CD14-positive monocyte (primary cell): ENCODE measurements around the gene SMAD3. TPM values are rescaled to one million over a fixed set of nuclear protein-coding genes. Genes with fewer than 3 reads are reported as not detected.

Source experiments
- DNase-seq, 3 donors: peaks; one replicate each; pipeline ENCODE4 v3.0.0-alpha.2; 2011 to 2022
- H2AFZ ChIP-seq: 2 replicates; pipeline ENCODE4 v1.6.0; 2012; ENCODE audit warnings: mild to moderate bottlenecking, low read depth, low read length, inconsistent platforms; ENCODE audit not compliant: insufficient read depth, poor library complexity, severe bottlenecking
- H3K27ac ChIP-seq, 2 donors: 1 replicate in 1 of 2; 2 replicates in 1 of 2; pipeline ENCODE4 v1.5.1; 2012 to 2013; ENCODE audit warnings: low read length in 2 of 2, control low read depth in 1 of 2, inconsistent platforms in 1 of 2, low read depth in 1 of 2, mild to moderate bottlenecking in 1 of 2
- H3K27me3 ChIP-seq, 2 donors: one replicate each; pipeline versions ENCODE4 v1.6.0 to v1.6.1; 2011 to 2013; ENCODE audit warnings: low read length in 2 of 2; ENCODE audit not compliant: control insufficient read depth in 2 of 2, insufficient read depth in 2 of 2
- H3K36me3 ChIP-seq, 2 donors: replicated peaks in 1 of 2; 1 replicate in 1 of 2; 2 replicates in 1 of 2; pipeline versions ENCODE4 v1.5.1 to v1.6.1; 2012 to 2013; ENCODE audit warnings: low read length in 2 of 2, control low read depth in 1 of 2, inconsistent platforms in 1 of 2, mild to moderate bottlenecking in 1 of 2; ENCODE audit not compliant: insufficient read depth in 2 of 2, control insufficient read depth in 1 of 2
- H3K4me1 ChIP-seq, 2 donors: 1 replicate in 1 of 2; 2 replicates in 1 of 2; pipeline versions ENCODE4 v1.5.1 to v1.6.1; 2012 to 2013; ENCODE audit warnings: low read length in 2 of 2, control low read depth in 1 of 2, inconsistent platforms in 1 of 2, mild to moderate bottlenecking in 1 of 2, moderate library complexity in 1 of 2; ENCODE audit not compliant: insufficient read depth in 2 of 2, control insufficient read depth in 1 of 2
- H3K4me2 ChIP-seq: replicated peaks from 2 replicates; pipeline ENCODE3; 2012; ENCODE audit warnings: low read length, moderate library complexity, mild to moderate bottlenecking; ENCODE audit not compliant: poor library complexity, severe bottlenecking; ENCODE audit errors: extremely low read depth
- H3K4me3 ChIP-seq, 3 experiments: fragments of 200-600 bp in 1 of 3; sonication (generic) in 1 of 3; replicated peaks in 1 of 3; 1 replicate in 2 of 3; 2 replicates in 1 of 3; pipeline ENCODE4 v1.5.1; 2011 to 2013; ENCODE audit warnings: low read length in 3 of 3, mild to moderate bottlenecking in 3 of 3, control low read depth in 2 of 3, low read depth in 2 of 3, inconsistent platforms in 1 of 3, moderate library complexity in 1 of 3
- H3K79me2 ChIP-seq: 2 replicates; pipeline ENCODE4 v1.6.0; 2012; ENCODE audit warnings: mild to moderate bottlenecking, control low read depth, inconsistent platforms, low read length, moderate library complexity; ENCODE audit not compliant: insufficient read depth
- H3K9ac ChIP-seq: 2 replicates; pipeline ENCODE4 v1.6.0; 2017; ENCODE audit warnings: low read length, mild to moderate bottlenecking; ENCODE audit not compliant: insufficient read depth, poor library complexity, severe bottlenecking
- H3K9me3 ChIP-seq, 2 donors: replicated peaks in 1 of 2; 1 replicate in 1 of 2; 2 replicates in 1 of 2; pipeline versions ENCODE4 v1.5.1 to v1.6.1; 2012 to 2013; ENCODE audit warnings: low read length in 2 of 2, control low read depth in 1 of 2; ENCODE audit not compliant: control insufficient read depth in 1 of 2, insufficient read depth in 1 of 2
- H4K20me1 ChIP-seq: 2 replicates; pipeline ENCODE4 v1.6.0; 2012; ENCODE audit warnings: mild to moderate bottlenecking, low read length, control low read depth, moderate library complexity; ENCODE audit not compliant: insufficient read depth
- H3K27ac Mint-ChIP-seq, 7 donors: one replicate each; pipeline ENCODE4 v1.8.0; 2020; ENCODE audit warnings: mild to moderate bottlenecking in 7 of 7, mixed read lengths in 7 of 7, moderate library complexity in 6 of 7, inconsistent platforms in 2 of 7
- H3K27me3 Mint-ChIP-seq, 3 donors: one replicate each; pipeline ENCODE4 v1.8.0; 2021 to 2022; ENCODE audit warnings: low read depth in 3 of 3, mild to moderate bottlenecking in 3 of 3, mixed read lengths in 3 of 3, moderate library complexity in 3 of 3, inconsistent platforms in 1 of 3
- H3K36me3 Mint-ChIP-seq, 2 donors: one replicate each; pipeline ENCODE4 v1.8.0; 2020; ENCODE audit warnings: mixed read lengths in 2 of 2, inconsistent platforms in 1 of 2, mild to moderate bottlenecking in 1 of 2
- H3K4me1 Mint-ChIP-seq: one replicate; pipeline ENCODE4 v1.8.0; 2020; ENCODE audit warnings: mild to moderate bottlenecking, mixed read lengths
- H3K4me3 Mint-ChIP-seq, 2 donors: one replicate each; pipeline ENCODE4 v1.8.0; 2020; ENCODE audit warnings: mild to moderate bottlenecking in 2 of 2, mixed read lengths in 2 of 2, moderate library complexity in 1 of 2
- H3K9me3 Mint-ChIP-seq, 7 donors: one replicate each; pipeline ENCODE4 v1.8.0; 2020 to 2022; ENCODE audit warnings: mixed read lengths in 7 of 7, mild to moderate bottlenecking in 6 of 7, moderate library complexity in 6 of 7, inconsistent platforms in 2 of 7
- intact Hi-C, 2 donors: fragments of 100-400 bp; cut with micrococcal nuclease; formaldehyde crosslinking; loops; one replicate each; pipeline versions ENCODE4 v1.15.0 to v1.15.1; 2023
- polyA plus RNA-seq, 3 donors: library from polyadenylated mRNA; depleted of rRNA in 1 of 3; unstranded in 2 of 3; stranded (reverse) in 1 of 3; fragments of 300-500 nt in 2 of 3; fragments of >200 nt in 1 of 3; fragmentation: Illumina TruSeq in 2 of 3; gene quantifications; 1 replicate in 2 of 3; 2 replicates in 1 of 3; pipeline ENCODE4 v1.2.3, GENCODE V29; 2012 to 2021
- TF ChIP-seq, protein P1 (sequence below): fragments of 200-600 bp; IDR thresholded peaks from one replicate; pipeline ENCODE4 v1.8.0; 2022; ENCODE audit warnings: antibody characterized with exemption, mild to moderate bottlenecking

The SMAD3 gene
- polyA plus RNA-seq, 3 donors, result 4.4 to 41.7 (median 5.4) TPM

GRCh38 chr15:67216859-67217258 lies 151.5 kb downstream of the SMAD3 start:
- Histone ChIP-seq H3K9me3 (no peaks in the 10 kb centered on the region), H4K20me1 (no peaks in the 10 kb centered on the region), H3K4me2 (no peak overlapping the region), H3K36me3 (peaks cover 0 to 41% of the 10 kb centered on the region in 2 donors), H2AFZ (no peak overlapping the region), H3K27me3 (no peaks in the 10 kb centered on the region), H3K9ac (no peak overlapping the region), H3K4me3 (no peak overlapping the region), H3K27ac (no peak overlapping the region), H3K79me2 (no peaks in the 10 kb centered on the region), H3K4me1 (no peaks in the 10 kb centered on the region)
- peak overlapping the region in 2 of 7 donors; percentile 32 to 42 for H3K27ac Mint-ChIP-seq
- no peak overlapping the region for H3K4me3 Mint-ChIP-seq
- no peaks in the 10 kb centered on the region for H3K9me3 Mint-ChIP-seq
- intact Hi-C loops, result no loop called here
- H3K36me3 Mint-ChIP-seq, result peaks cover 36 to 38% of the 10 kb centered on the region in 2 donors
- TF ChIP-seq, protein P1, sequence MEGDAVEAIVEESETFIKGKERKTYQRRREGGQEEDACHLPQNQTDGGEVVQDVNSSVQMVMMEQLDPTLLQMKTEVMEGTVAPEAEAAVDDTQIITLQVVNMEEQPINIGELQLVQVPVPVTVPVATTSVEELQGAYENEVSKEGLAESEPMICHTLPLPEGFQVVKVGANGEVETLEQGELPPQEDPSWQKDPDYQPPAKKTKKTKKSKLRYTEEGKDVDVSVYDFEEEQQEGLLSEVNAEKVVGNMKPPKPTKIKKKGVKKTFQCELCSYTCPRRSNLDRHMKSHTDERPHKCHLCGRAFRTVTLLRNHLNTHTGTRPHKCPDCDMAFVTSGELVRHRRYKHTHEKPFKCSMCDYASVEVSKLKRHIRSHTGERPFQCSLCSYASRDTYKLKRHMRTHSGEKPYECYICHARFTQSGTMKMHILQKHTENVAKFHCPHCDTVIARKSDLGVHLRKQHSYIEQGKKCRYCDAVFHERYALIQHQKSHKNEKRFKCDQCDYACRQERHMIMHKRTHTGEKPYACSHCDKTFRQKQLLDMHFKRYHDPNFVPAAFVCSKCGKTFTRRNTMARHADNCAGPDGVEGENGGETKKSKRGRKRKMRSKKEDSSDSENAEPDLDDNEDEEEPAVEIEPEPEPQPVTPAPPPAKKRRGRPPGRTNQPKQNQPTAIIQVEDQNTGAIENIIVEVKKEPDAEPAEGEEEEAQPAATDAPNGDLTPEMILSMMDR, result no peak
- DNase-seq, result no peak
- H3K27me3 Mint-ChIP-seq, result no peaks in the 10 kb centered on the region
- peaks cover 2% of the 10 kb centered on the region for H3K4me1 Mint-ChIP-seq

DNA sequence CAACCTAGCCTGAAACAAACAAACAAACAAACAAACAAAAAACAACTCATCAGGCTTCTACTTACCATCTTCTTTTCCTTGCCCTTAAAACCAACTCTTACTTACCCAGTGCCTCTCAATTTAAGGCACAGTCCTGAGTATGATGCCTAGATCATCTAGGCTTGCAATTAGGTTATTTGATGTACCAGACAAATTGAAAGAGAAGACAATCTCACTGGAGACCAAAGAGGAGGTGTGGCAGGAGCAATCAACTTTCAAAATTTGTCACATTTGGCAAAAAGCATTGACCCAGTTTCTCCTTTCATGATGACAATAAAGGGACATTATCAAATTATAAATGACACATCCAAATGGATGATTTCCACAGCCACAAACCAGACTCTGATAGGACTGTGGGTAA lies 153.0 kb downstream of the SMAD3 start:
- TF ChIP-seq, protein P1, result no peak
- Histone ChIP-seq H3K27me3 (no peaks in the 10 kb centered on the region), H3K4me1 (no peaks in the 10 kb centered on the region), H3K79me2 (no peaks in the 10 kb centered on the region), H3K4me2 (no peak overlapping the region), H2AFZ (no peak overlapping the region), H3K27ac (no peak overlapping the region), H3K36me3 (peaks cover 0 to 41% of the 10 kb centered on the region in 2 donors), H4K20me1 (no peaks in the 10 kb centered on the region), H3K9ac (no peak overlapping the region), H3K4me3 (no peak overlapping the region), H3K9me3 (no peaks in the 10 kb centered on the region)
- intact Hi-C loops, result no loop called here
- peaks cover 33 to 37% of the 10 kb centered on the region in 2 donors for H3K36me3 Mint-ChIP-seq
- peaks cover 2% of the 10 kb centered on the region for H3K4me1 Mint-ChIP-seq
- no peaks in the 10 kb centered on the region for H3K27me3 Mint-ChIP-seq
- no peak for DNase-seq
- no peaks in the 10 kb centered on the region for H3K9me3 Mint-ChIP-seq
- H3K4me3 Mint-ChIP-seq, result no peak overlapping the region
- H3K27ac Mint-ChIP-seq, result no peak overlapping the region
